HL-60 (cell line): ENCODE data around the gene SORCS2.

Experiments used
- CTCF ChIP-seq: IDR thresholded peaks from one replicate; pipeline ENCODE4 v1.5.1; 2011; ENCODE audit warnings: low read length, control low read depth, inconsistent platforms; ENCODE audit not compliant: insufficient read depth
- GABPA ChIP-seq: IDR thresholded peaks from 2 replicates; pipeline ENCODE4 v1.6.1; 2012; ENCODE audit warnings: low read depth
- POLR2AphosphoS5 ChIP-seq: IDR thresholded peaks from 2 replicates; pipeline ENCODE4 v1.6.1; 2012; ENCODE audit warnings: low read depth

- TF ChIP-seq CTCF, result no peak
- no peak for TF ChIP-seq POLR2AphosphoS5
- no peak for TF ChIP-seq GABPA
Observed at GRCh38 chr4:7343950-7344349, 151.6 kb downstream of the SORCS2 start.
